Stimulated activated CD4-positive, alpha-beta T cell treated with anti-CD3 and anti-CD28 coated beads, Interleukin-4, amount 100 ng/mL, for 1 hour (primary cell): ENCODE measurements around the gene DCTN5.
"Not testable (repeated sequence)": the region's sequence is repeated elsewhere in the genome, so short reads cannot be mapped to it uniquely, and the experiment has no call there.

Source experiments
- DNase-seq: peaks from one replicate; pipeline ENCODE4 v3.0.0-alpha.2; 2020

The DCTN5 gene

DNA sequence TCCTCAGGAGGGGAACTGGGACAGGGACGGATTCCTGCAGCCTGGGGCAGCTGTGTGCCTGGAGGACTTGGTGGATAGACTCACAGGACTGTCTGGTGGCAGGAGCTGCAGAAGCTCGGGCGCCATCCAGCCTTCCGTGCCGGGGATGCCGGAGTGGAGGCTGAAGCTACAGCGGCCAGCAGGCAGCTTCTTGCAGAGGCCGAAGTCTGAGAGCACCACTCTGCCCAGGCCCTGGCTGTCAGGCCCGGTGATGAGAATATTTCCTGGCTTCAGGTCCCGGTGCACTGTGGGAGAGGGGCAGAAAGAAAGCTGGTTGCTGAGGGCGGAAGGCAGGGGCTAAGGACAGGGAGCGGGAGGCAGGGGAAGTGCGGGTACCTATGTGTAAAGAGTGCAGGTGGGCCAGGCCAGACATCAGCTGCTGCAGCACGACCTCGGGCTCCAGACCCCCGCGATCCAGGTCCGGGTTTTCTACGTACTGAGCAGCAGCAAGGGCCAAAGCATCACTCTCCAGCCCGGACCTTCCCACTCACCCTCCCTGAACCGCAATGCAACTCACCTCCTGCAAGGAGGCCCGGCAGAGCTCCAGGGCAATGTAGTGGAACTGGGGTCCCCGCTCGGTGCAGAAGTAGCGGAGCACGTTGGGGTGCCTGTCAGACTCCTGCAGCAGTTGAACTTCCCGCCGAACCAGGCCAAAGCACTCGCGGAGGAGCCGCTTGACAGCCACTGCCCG is 53.5 kb downstream of the DCTN5 start:
- no peak for DNase-seq

DNA sequence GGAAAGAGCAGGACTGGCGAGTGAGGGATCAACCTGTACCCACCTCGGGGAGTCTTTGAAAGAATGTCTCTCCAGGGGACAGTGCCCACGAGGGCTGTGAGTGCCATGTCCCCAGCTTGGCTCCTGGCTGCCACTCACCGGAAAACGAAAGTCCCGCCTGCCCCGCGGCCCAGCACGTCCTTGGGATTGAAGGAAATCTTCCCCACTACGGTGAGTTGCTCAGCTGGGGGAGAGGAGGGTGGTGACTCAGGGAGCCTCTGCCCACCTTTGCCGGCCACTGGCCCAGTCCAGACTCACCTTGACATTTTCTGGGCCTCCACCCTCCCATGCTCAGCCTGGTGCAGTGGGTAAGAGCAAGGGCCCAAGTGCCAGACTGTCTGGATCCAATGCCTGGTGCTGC is 54.5 kb downstream of the DCTN5 start:
- DNase-seq = no peak

DNA sequence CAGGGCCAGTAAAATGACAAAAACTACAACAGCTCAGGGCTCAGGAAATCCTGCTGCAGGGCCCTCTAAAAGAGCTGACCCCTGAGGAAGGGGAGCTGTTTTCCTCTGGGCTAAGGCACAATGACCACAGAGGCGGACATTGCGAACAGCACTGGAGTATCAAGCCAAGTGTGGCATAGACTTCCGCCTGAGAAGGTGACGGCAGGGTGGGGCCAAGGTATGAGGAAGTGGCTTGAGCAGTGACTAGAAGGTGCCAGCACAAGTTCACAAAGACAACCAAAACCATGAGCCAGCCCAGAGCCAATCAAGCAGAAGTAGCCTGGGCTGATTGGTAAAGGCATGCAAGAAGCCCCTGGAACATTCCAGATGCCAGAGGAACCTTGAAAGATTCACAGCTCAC is 57.8 kb downstream of the DCTN5 start:
- DNase-seq = no peak

DNA sequence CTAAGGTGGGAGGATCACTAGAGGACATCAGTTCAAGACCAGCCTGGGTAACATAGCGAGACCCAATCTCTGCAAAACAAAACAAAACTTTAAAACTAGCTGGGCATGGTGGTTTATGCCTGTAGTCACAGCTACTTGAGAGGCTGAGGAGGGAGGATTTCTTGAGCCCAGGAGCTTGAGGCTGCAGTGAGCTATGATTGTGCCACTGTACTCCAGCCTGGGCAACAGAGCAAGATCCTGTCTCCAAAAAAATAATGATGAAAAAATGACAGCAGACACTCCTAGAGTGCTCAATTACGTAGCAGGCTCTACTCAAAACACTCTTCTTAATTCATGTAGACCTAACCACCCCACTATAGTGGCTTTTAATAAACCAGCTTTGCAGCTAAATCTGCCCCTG is 58.8 kb downstream of the DCTN5 start:
- DNase-seq = no peak

DNA sequence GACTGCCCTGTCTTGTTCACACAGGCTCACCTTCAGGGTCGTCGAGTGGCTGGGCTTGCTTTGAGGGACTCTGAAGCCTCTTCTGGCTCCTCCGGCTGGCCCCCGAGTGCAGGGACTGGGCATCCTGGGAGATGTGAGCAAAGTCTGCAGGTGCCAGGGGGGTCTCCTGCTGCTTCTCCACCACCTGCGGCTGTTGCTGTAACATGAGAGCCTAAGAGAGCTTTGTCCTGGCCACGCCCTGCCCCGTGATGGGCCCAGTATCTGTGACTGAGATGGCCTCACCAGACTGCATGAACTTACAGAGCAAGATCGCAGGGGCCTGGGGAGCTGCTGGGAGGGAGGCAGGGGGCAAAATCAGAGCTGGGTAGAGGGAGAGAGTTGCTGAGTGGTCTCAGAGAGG is 59.2 kb downstream of the DCTN5 start:
- DNase-seq = no peak

DNA sequence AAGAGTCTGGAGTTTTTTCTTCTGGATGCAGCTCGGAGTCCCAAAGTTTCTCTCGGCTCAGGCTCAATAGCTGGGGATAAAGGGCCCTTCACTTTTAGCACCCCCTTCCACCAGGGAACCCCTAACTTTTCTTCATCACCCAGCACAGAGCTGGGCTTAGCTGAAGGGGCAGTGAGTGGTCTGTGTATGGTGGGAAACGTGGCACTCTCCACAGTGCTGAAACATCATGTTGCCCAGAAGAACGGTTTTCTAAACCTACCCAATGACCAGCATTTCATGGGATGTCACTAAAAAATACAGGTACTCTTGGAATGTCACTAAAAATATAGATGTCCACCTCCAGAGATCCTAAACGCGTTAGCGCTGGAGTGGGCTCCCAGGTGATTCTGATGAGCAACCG is 59.8 kb downstream of the DCTN5 start:
- DNase-seq = no peak

DNA sequence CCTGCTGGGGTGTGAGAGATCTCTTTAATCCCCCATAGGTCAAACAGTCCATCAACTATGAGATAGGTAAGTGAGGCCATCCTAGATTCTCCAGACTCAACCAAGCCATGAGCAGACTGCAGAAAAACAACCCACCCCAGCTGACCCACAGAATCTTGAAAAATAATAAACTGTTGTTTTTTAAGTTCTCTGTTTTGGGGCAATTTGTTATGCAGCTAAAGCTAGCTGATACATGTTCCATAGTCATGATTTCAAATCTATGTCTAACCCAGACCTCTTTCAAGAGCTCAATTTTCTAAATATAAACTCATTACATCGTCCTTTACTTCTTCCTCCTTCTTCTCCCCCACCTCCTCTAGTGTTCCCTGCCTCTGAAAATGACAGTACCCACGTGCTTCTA is 61.7 kb downstream of the DCTN5 start:
- DNase-seq = no peak

DNA sequence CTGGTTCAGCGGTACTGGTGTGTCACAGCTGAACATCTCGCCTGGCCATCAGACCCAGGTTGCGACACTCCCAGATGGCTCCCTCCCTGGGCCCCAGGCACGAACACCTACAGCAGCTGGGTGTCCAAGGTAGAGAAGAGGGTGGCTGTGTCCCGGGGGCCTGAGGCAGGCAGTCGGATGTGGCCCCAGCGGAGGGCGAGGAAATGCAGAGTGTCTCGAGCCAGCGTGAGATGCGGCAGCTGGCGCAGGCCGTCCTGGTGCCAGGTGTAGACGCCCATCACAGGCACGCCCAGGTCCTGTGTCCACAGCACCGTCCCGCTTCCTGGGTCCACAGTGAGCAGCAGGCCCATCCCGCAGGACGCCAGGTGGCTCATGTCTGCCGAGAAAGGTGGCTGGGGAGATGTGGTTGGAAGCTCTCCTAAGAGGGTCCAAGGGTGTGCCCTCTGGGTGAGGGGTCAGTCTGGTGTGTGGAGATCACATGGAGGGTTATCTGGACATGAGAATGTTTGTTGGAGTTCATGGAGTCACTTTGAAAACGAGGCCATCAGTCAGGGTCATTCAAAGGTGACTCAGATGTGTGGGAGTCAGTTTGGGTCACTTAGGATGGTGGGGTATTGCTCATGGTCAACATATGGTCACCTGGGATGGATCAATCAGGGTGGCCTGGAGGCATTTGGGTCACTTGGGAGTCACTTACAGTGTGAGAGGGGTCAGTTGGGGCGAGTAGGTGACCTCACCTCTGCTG is 63.7 kb downstream of the DCTN5 start:
- DNase-seq = no peak

DNA sequence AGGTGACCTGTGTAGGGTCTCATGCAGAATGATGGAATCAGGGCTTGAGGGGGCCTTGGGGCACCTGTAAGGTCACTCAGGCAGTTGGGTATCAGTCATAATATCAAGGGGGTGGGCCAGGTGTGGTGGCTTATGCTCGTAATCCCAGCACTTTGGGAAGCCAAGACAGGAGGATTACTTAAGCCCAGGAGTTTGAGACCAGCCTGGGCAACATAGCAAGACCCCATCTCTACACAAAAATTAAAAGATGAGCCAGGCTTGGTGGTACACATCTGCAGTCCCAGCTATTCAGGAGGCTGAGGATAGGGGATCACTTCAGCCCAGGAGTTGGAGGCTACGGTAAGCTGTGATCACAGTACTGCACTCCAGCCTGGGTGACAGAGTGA is 64.2 kb downstream of the DCTN5 start:
- no peak for DNase-seq

DNA sequence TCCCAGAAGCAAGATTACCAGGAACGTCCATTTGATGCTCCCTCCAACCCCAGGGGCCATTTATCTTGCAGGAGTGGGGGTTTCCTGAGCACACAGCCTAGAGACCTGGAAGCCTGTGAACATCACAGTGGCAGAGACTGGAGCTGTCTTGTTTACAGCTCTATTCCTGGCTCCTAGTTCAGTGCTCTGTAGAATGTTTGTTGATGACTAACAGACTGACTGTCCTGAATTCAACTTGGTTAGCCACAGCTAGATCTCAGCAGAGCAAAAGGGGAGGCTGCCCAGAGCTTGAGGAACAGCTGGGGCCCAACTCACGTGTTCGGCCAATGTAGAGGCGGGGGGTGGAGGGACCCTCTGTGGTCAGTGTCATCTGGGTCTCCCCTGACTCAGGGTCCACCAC is 65.2 kb downstream of the DCTN5 start:
- DNase-seq = no peak

DNA sequence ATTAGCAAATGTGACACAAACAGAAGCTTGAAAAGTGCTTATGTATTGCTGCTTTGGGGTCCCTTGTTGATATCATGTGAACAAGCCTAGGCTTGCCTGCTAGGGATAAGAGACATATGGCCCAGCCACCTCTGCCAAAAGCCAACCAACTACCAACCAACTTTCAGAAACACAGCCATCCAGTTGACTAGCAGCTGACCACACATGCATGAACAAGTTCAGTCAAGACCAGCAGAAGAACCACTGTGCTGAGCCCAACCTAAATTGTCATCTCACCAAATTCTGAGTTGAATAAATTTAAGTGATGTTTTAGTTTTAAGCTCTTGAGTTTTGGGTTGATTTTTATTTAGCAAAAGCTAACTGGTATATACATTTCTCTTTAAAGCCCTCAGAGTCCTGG is 68.3 kb downstream of the DCTN5 start:
- no peak for DNase-seq

DNA sequence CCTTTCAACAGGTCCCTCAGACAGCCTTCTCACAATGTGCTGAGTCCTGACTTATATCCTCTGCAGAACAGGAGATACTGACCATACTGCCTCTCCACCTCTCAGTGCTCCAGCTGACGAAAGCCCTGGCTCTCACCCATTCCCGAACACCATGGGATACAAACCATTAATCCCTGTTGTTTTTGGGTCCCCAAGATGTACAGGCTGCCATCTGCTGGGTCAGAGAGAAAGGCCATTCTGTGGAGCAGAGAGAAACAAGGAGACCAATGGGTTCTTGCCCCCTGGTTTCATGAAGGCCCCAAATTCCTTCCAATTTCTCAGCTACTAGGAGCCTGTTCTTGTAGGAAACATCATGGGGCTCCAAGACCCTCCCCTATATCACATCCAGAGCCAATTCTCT is 68.7 kb downstream of the DCTN5 start:
- no peak for DNase-seq

DNA sequence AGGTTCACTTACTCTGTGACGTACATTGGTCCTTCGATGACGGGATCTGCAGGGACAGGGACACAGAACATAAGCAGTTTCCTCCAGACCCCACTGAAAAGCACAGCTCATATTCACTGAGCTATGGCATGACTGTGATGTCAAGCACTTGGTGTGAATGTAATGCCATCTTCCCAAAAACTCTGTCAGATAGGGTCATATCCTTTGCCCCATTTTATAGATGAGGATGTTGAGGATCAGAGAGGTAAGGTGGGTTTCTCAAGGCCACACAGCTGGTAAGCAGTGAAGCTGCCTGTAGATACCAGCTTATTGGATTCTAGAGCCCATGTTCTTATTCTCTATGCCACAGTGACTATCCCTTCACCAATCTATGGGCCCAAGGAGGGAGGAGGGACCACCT is 69.2 kb downstream of the DCTN5 start:
- no peak for DNase-seq

DNA sequence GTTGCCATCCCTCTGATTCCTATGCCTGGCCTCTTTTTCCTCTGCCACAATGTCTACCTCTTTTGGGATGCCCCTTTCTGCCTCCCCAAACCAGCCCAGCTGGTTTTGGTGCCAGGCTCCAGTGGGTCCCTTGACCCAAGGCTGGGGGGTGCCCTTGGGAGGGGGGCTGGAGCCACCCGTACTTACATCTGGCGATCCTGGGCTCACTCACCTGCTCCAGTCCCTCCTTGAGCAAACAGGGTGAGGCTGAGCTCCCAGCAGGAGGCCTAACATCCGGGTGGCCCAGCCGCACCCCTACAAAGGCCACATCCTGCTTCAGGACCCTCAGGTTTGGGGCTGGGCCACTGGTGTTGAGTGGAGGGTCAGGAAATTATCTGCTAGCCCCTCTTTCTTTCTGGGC is 70.5 kb downstream of the DCTN5 start:
- no peak for DNase-seq

DNA sequence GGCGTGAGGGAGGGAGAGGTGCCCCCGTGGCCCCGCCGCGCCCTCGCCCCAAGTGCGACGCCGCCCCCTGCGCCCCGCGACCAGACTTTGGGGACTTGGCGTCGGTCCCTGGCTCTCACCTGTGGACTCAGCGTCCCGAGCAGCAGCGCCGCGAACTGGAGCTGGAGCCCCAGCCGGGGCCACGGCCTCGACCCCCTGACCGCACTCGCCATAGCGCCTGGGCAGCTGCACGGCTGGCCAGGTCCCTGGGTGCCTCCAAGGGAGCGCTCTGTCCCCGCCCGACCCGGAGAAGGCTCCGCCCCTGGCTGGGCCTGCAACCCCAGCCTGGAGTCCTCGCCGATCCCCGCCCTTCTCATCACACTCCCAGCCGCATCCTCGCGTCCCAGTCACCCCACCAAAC is 71.7 kb downstream of the DCTN5 start, which contains the start of gene ERN2:
Gene ERN2, minus strand, starts transcription at position 247 of the 400 bp plus-strand sequence. Its CDS starts 35 bp downstream, at position 212.
- DNase-seq = no peak

DNA sequence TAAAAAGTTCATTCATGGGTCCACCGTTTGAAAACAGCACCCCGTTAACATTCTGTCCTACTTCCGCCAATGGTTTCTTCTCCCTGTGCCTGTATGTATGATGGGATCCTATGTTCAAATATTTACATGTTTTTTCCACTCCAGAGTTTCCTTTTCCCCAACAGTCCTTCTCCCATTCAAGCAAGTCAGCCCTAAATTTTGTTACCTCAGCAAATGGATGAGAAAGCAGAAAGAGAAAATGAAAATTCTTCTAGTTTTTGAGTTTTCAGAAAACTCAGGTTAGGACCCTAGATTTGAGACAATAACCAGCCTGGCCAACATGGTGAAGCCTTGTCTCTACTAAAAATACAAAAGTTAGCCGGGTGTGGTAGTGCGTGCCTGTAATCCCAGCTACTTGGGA is 75.2 kb downstream of the DCTN5 start:
- no peak for DNase-seq

DNA sequence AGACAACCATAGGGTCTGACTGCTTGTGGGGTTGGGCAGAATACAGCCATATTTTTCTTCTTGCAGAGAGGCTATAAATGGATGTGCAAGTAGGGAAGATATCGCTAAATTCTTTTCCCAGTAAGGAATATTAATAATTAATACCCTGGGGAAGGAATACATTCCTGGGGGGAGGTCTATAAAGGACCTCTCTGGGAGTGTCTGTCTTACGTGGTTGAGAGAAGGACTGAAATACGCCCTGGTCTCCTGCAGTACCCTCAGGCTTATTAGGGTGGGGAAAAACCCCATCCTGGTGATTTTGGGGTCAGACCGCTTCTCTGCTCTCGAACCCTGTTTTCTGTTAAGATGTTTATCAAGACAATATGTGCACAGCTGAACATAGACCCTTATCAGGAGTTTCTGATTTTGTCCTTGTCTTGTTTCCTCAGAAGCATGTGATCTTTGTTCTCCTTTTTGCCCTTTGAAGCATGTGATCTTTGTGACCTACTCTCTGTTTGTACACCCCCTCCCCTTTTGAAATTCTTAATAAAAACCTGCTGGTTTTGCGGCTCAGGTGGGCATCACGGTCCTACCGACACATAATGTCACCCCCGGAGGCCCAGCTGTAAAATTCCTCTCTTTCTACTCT is 81.5 kb downstream of the DCTN5 start:
- not testable (repeated sequence) for DNase-seq

DNA sequence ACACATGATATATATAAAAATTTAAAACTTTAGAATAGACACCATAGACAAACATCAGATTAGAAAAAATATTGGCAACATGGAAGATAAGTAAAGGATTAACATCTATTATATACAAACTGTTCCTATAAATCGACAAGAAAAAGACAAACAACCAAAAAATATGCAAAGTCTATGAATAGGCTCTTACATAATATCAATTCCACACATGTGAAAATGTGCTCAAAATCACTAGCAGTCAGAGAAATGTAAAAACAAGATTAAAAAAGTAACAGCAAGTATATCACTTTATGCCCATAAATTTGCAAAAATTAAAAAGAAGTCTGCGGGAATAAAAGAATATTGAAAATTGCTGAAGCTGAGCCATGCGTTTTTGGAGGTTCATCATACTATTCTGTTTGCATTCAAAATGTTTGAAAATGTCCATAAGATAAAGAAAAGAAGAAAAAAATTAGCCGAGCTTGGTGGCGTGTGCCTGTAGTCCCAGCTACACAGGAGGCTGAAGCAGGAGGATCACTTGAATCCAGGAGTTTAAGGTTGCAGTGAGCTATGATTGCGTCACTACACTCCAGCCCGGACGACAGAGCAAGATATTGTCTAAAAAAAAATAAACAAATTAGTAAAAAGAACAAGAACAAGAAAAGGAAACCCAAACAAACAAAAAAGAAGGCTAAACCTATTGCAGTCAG is 83.0 kb downstream of the DCTN5 start:
- DNase-seq = no peak

DNA sequence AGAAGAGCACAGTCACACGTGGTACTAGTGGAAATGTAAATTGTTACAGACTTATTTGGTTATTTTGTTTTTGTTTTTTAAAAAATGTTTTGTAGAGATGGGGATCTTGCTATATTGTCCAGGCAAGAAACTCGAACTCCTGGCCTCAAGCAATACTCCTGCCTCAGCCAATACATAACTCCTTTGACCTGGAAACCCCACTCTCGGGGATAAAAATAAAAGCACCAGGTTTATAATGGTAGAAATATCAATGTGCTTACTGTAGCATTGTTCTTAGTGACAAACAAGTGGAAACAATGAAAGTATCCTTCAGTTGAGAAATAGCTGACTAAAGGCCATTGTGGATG is 83.5 kb downstream of the DCTN5 start:
- no peak for DNase-seq

DNA sequence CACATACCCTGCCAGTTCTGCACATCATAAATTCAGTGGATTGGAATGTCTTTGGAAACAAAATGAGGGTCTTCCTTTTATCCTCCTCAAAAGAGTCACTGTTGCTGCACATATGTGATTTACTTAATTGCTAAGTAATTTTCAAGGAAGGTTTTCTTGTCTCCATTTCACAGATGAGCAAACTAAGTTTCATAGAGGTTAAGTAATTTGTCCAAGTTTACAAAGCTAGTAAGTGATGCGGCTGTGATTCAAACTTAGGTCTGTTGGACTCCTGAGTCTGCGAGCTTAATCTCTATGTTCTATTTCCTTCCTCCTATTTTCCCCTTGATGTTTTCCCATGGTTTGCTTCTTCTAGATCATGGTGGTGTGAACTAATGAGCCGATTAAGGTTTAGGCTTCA is 85.4 kb downstream of the DCTN5 start:
- no peak for DNase-seq
